HS-5 (cell line): ENCODE measurements around the gene C10orf53.
"Not testable (repeated sequence)": the region's sequence is repeated elsewhere in the genome, so short reads cannot be mapped to it uniquely, and the experiment has no call there.

ENCODE experiments used
- DNase-seq: peaks from one replicate; pipeline ENCODE4 v3.0.0-alpha.2; 2012; ENCODE audit warnings: low read depth

The C10orf53 gene

GRCh38 chr10:49652421-49653272, 26.8 kb upstream of the C10orf53 start:
- no peak for DNase-seq

GRCh38 chr10:49653273-49653929, 26.1 kb upstream of the C10orf53 start:
- no peak for DNase-seq

GRCh38 chr10:49654036-49654693, 25.3 kb upstream of the C10orf53 start:
- DNase-seq: no peak

- no peak for DNase-seq
These were observed 24.4 kb upstream of the C10orf53 start for GRCh38 chr10:49655099-49655498.

GRCh38 chr10:49656845-49657493, 22.5 kb upstream of the C10orf53 start:
- DNase-seq: no peak

GRCh38 chr10:49657606-49658005, 21.8 kb upstream of the C10orf53 start:
- DNase-seq: no peak

- DNase-seq: no peak
These were observed 18.2 kb upstream of the C10orf53 start for GRCh38 chr10:49661140-49661856.

GRCh38 chr10:49662169-49662830, 17.2 kb upstream of the C10orf53 start:
- DNase-seq: no peak

GRCh38 chr10:49663596-49663995, 15.9 kb upstream of the C10orf53 start:
- no peak for DNase-seq

GRCh38 chr10:49664006-49664841, 15.2 kb upstream of the C10orf53 start:
- DNase-seq: no peak

- DNase-seq: no peak
These were observed 14.6 kb upstream of the C10orf53 start for GRCh38 chr10:49664842-49665355.

- no peak for DNase-seq
These were observed 13.3 kb upstream of the C10orf53 start for GRCh38 chr10:49666054-49666615.

- DNase-seq: no peak
These were observed 12.8 kb upstream of the C10orf53 start for GRCh38 chr10:49666685-49667084.

GRCh38 chr10:49667991-49668390, 11.5 kb upstream of the C10orf53 start:
- no peak for DNase-seq

GRCh38 chr10:49668684-49669083, 10.8 kb upstream of the C10orf53 start:
- DNase-seq: no peak

GRCh38 chr10:49678827-49679479, 498 bp upstream of the C10orf53 start:
- no peak for DNase-seq

- DNase-seq: not testable (repeated sequence)
These were observed 3.0 kb downstream of the C10orf53 start for GRCh38 chr10:49682449-49682848.

GRCh38 chr10:49682879-49683278, 3.4 kb downstream of the C10orf53 start:
- DNase-seq: no peak

GRCh38 chr10:49686651-49687050, 7.2 kb downstream of the C10orf53 start:
- DNase-seq: no peak
